GM12874 (cell line): ENCODE measurements around the gene SASH1.

Source experiments
- TF ChIP-seq, protein P1 (sequence below): IDR thresholded peaks from 2 replicates; pipeline ENCODE4 v1.5.1; 2011; ENCODE audit warnings: low read depth, mild to moderate bottlenecking, control low read depth, low read length, moderate library complexity; ENCODE audit not compliant: insufficient read depth

Gene SASH1

DNA sequence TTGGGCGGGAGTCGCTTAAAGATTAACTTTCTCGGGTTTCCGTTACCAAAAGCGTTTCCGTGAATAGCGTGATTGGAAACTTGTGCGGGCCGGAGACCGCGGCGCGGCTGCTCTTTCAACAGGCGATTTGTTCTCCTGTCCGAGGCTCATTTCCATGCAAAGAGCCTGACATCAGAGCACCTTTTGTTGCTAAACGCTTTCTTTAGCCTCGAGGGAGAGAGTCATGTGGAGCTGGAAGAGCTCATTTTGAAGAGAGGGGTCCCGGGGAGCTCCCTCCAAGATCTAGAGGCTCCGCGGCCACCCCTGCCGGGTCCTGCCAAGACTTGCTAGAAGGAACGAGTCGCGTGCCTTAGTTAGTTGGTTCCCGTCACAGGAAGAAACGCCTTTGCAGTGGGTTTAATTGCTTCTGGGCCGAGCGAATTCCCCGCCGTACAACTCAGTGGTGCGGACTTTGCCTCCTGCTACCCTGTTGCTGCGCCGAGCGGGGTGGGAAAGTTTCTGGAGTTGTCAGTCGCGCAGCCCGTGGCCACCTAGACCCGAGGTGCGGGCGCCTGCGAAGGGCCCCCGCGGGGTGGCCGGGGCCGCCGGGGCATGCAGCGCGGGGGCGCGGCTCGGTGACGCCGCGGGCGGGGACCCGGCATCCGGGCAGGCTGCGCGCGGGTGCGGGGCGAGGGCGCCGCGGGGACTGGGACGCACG lies at the start of gene SASH1:
Gene SASH1, plus strand, starts transcription at position 489 of the 697 bp plus-strand sequence. CDS start 230 bp downstream, outside the sequence.
- TF ChIP-seq, protein P1, sequence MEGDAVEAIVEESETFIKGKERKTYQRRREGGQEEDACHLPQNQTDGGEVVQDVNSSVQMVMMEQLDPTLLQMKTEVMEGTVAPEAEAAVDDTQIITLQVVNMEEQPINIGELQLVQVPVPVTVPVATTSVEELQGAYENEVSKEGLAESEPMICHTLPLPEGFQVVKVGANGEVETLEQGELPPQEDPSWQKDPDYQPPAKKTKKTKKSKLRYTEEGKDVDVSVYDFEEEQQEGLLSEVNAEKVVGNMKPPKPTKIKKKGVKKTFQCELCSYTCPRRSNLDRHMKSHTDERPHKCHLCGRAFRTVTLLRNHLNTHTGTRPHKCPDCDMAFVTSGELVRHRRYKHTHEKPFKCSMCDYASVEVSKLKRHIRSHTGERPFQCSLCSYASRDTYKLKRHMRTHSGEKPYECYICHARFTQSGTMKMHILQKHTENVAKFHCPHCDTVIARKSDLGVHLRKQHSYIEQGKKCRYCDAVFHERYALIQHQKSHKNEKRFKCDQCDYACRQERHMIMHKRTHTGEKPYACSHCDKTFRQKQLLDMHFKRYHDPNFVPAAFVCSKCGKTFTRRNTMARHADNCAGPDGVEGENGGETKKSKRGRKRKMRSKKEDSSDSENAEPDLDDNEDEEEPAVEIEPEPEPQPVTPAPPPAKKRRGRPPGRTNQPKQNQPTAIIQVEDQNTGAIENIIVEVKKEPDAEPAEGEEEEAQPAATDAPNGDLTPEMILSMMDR, result no peak

DNA sequence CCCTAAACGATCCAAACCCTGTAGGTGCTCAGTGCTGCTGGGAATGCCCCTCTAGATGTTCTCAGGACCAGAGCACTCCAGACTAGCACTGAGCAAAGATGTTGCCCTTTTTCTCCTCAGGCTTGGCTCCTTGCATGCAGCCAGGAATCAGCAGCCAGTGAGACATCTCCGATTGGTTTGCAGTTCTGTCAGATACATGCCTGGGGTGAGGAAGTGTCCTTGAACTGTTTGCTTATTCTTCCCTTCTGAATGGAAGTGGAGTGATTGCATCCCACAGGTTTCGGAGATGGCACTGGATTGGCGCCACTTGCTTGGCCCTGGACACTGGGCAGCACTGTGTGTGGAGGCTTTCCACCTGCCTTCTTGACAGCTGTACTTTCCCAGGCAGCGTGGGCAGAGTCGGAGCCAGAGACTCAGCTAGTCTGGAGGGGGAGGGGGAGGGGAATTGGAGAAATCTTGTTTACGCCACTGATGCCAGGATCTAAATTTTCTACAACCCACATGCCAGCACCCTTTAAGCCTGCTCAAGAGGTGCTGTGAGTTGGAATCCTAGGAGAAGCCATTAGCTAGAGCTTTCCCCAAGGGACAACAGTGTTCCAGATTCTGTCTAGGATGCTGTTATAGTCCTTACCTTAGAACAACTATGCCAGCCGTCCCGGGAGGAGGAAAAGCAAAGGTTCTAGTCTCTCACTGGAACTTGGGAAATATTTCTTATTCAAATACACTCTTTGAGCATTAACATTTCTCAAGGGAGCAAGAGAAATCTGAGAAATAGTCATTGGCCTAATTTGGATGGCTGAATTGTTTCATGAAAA lies 49.2 kb upstream of the SASH1 start:
- TF ChIP-seq, protein P1, result no peak

DNA sequence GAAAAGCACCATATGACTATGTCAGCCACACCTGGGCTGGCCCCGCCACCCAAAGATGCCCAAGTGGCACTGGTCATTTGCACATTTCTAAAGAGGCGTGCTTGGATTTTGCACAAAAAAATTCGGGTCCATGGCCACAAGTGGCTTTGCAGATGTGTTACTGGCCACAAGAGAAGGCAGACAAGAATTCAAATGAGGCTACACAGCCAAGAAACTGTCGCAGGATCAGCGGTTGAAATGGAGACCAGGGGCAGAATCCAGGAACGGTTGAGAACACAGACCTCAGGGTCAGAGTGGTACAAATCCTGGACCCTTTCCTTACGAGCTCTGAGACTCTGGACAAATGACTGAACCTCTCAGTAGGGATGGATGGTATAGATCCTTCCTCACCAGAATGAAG lies 48.6 kb upstream of the SASH1 start:
- TF ChIP-seq, protein P1, result no peak

DNA sequence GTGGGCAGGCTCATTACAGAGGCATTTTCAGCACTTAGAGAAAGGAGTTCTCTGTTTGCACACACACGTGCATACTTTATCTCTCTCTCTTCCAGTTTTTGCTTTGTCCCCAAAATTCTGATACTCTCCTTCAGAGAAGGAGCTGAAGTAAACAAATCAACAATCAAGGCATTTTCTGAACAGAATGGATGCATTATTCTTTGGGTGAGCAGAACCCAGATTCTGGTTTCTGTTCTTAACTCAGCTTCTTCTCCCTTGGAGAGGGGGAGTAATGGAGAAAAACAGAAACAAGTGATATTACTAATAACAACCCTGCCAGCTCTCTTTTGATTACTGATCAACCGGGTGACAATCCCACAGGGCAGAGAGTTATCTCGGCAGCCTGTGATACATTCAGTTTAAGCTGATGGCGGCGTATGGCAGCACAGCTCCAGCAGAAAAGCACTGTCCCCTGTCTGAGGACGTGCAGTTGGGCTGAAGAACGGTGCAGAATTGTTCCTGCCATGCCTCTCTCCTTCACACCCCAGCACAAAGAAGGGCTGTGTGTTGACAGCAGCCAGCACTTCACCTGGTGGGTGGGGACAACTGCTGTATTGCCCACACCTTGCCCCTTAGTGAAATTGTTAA lies 47.3 kb upstream of the SASH1 start:
- TF ChIP-seq, protein P1, result no peak

DNA sequence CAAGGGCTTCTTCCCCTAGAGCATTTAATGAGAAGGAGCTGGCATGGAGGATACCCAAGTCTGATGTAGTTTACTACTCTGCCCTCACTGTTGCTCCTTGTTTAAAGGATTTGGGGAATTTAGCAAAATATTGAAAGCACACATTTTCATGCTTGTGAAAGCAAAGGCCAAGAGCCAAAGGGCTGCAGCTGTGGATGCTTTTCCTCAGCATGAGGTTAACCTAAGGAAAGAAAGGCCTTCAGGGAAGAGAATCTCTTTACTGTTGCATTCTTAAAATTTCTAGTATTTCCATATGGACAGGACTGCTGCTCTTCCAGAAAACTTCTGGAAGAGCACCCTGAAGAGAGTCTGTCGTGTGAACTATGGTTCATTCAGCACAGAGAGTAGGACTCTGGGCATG lies 45.9 kb upstream of the SASH1 start:
- TF ChIP-seq, protein P1, result no peak

DNA sequence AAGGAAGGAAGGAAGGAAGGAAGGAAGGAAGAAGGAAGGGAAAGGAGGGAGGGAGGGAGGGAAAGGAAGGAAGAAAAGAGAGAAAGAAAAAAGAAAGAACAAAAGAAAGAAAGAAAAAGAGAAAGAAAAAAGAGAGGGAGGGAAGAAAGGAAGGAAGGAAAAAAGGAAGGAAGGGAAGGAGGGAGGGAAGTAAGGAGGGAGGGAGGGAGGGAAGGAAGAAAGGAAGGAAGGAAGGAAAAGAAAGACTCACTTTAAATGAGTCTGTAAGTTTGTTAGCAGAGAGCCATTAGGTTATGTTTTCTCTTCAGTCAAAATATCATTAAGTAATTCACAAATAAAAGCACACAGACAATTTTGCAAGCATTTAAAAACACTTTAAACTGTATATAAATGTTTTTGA lies 44.0 kb upstream of the SASH1 start:
- TF ChIP-seq, protein P1, result no peak

DNA sequence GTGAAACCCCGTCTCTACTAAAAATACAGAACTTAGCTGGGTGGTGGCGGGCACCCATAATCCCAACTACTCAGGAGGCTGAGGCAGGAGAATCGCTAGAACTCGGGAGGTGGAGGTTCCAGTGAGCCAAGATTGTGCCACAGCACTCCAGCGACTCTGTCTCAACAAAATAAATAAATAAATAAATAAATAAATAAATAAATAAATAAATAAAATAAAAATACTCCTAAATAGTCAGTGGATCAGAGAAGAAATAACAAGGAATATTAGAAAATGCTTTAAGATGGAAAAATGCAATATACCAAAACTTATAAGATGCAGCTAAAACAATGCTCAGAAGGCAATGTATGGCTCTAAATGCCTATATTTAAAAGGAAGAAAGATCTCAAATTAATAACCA lies 39.0 kb upstream of the SASH1 start:
- TF ChIP-seq, protein P1, result no peak
